SJCRH30 (cell line): ENCODE data around the gene CDK5RAP2. TPM values are rescaled to one million over a fixed set of nuclear protein-coding genes. Genes with fewer than 3 reads are reported as not detected.
A peak's percentile ranks its signal among the peaks of the same experiment; 100 is the strongest.

Source experiments
- DNase-seq, 2 experiments: peaks; one replicate each; pipeline ENCODE4 v3.0.0-alpha.2; 2015 to 2020
- H3K27ac ChIP-seq: fragments of 250-450 bp; sonication (Bioruptor Pico); 2 replicates; pipeline ENCODE4 v1.5.1; 2020; ENCODE audit warnings: mild to moderate bottlenecking, moderate library complexity
- H3K27me3 ChIP-seq: fragments of 250-450 bp; sonication (Bioruptor Pico); 2 replicates; pipeline ENCODE4 v1.5.1; 2020; ENCODE audit warnings: mild to moderate bottlenecking, moderate library complexity
- H3K36me3 ChIP-seq: fragments of 250-450 bp; sonication (Bioruptor Pico); 2 replicates; pipeline ENCODE4 v1.5.1; 2020; ENCODE audit warnings: mild to moderate bottlenecking, moderate library complexity
- H3K4me1 ChIP-seq: fragments of 250-450 bp; sonication (Bioruptor Pico); 2 replicates; pipeline ENCODE4 v1.5.1; 2020; ENCODE audit warnings: mild to moderate bottlenecking, moderate library complexity
- H3K4me3 ChIP-seq: fragments of 250-450 bp; sonication (Bioruptor Pico); 2 replicates; pipeline ENCODE4 v1.5.1; 2020; ENCODE audit warnings: mild to moderate bottlenecking, moderate library complexity
- H3K9me3 ChIP-seq: fragments of 250-450 bp; sonication (Bioruptor Pico); replicated peaks from 2 replicates; pipeline ENCODE4 v1.5.1; 2020; ENCODE audit warnings: mild to moderate bottlenecking, moderate library complexity
- total RNA-seq: library from RNA; depleted of rRNA; stranded (reverse); fragments of >200 nt; shearing (Covaris generic); gene quantifications from 2 replicates; pipeline ENCODE4 v1.2.3, GENCODE V29; 2014

The CDK5RAP2 gene
- total RNA-seq, 1 experiment from 2014 or later: 75.9 TPM

GRCh38 chr9:120386390-120387131, 193.4 kb downstream of the CDK5RAP2 start:
- H3K36me3 ChIP-seq: peaks cover 20% of the 10 kb centered on the region; the same call in 1 of the 2 replicates
- H3K9me3 ChIP-seq: no peaks in the 10 kb centered on the region
- no peaks in the 10 kb centered on the region for H3K27me3 ChIP-seq
- H3K27ac ChIP-seq: no peak overlapping the region
- peak in 1 of 2 experiments; percentile 43 for DNase-seq
- H3K4me1 ChIP-seq: peaks cover 18% of the 10 kb centered on the region; the same call in 1 of the 2 replicates
- H3K4me3 ChIP-seq: no peak overlapping the region

DNA sequence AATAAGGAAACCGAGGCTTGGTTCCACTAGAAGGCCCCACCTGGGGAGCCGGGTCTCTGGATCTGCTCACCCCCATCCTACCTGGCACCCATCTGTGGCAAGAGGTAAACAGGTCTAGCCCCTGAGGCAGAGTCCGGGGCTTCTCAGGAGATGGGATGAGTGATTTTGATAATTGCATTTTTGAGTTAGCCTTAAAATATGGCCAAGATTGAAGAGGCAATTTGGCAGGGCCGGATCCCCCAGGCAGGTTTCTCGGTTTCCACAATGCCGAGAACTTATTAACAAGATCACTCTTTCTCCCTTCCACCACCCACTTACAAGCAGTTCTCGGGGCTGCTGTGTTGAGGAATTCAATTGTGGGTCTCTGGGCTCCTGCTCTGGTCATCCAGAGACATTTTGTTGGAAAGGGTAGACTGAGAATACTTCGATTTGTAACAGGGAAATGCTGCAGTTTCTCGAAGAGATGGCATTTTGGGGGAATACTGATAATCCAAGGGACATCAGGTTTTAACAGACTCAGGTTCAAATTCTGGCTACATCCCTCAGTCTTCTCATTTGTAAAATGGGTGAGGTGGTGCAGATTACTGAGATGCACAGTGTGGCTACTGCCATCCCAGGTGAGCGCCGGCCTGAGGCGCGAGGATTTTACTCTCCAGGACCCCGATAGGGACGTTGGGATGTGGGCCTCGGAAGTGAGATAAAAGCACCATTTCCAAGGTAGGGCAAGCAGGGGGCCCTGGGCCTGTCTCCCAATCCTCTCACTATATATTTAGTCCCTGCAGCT, 194.2 kb downstream of the CDK5RAP2 start:
- Histone ChIP-seq H3K36me3 (peaks cover 12% of the 10 kb centered on the region; the same call in 1 of the 2 replicates), H3K27me3 (no peaks in the 10 kb centered on the region), H3K9me3 (no peaks in the 10 kb centered on the region), H3K4me3 (no peak overlapping the region), H3K27ac (no peak overlapping the region), H3K4me1 (peaks cover 18% of the 10 kb centered on the region; the same call in 1 of the 2 replicates)
- DNase-seq: no peak

DNA sequence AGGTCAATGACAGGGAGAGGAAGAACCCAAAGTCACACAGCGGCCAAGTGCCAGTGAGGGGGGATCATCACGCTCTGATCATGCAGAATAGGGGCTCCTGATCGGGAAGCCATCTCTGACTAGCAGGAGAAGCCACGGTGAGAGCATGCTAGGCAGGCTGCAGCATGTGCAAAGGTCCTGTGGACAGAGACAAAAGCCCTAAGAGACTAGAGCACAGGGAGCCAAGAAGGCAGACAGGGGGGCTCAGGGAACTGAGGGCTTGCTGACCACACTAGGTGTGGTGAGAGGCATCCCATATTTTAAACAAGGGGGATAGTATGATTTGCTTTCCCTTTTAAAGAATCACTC, 195.1 kb downstream of the CDK5RAP2 start:
- Histone ChIP-seq H3K27me3 (no peaks in the 10 kb centered on the region), H3K4me1 (peaks cover 18% of the 10 kb centered on the region; the same call in 1 of the 2 replicates), H3K27ac (no peak overlapping the region), H3K36me3 (peaks cover 12% of the 10 kb centered on the region; the same call in 1 of the 2 replicates), H3K4me3 (no peak overlapping the region), H3K9me3 (no peaks in the 10 kb centered on the region)
- DNase-seq: no peak

GRCh38 chr9:120383999-120384924, 195.7 kb downstream of the CDK5RAP2 start:
- H3K4me3 ChIP-seq: no peak overlapping the region
- H3K4me1 ChIP-seq: peaks cover 18% of the 10 kb centered on the region; the same call in 1 of the 2 replicates
- H3K9me3 ChIP-seq: no peaks in the 10 kb centered on the region
- no peaks in the 10 kb centered on the region for H3K27me3 ChIP-seq
- peaks cover 7% of the 10 kb centered on the region; the same call in 1 of the 2 replicates for H3K36me3 ChIP-seq
- no peak overlapping the region for H3K27ac ChIP-seq
- DNase-seq: no peak

- peaks cover 18% of the 10 kb centered on the region; the same call in 1 of the 2 replicates for H3K4me1 ChIP-seq
- no peak overlapping the region for H3K27ac ChIP-seq
- DNase-seq: peak in 1 of 2 experiments; percentile 43
- no peaks in the 10 kb centered on the region for H3K27me3 ChIP-seq
- no peaks in the 10 kb centered on the region for H3K9me3 ChIP-seq
- peaks cover 3% of the 10 kb centered on the region; the same call in 1 of the 2 replicates for H3K36me3 ChIP-seq
- no peak overlapping the region for H3K4me3 ChIP-seq
Observed at GRCh38 chr9:120383611-120383998, 196.4 kb downstream of the CDK5RAP2 start.

GRCh38 chr9:120382453-120382852, 197.5 kb downstream of the CDK5RAP2 start:
- no peak for DNase-seq
- Histone ChIP-seq H3K9me3 (no peaks in the 10 kb centered on the region), H3K36me3 (0 out of 2 replicates have a peak, but pooled peaks cover 2% of the 10 kb centered on the region), H3K27me3 (no peaks in the 10 kb centered on the region), H3K27ac (no peak overlapping the region), H3K4me1 (peaks cover 18% of the 10 kb centered on the region; the same call in 1 of the 2 replicates), H3K4me3 (no peak overlapping the region)

GRCh38 chr9:120381839-120382238, 198.1 kb downstream of the CDK5RAP2 start:
- DNase-seq: no peak
- Histone ChIP-seq H3K27ac (no peak overlapping the region), H3K27me3 (no peaks in the 10 kb centered on the region), H3K36me3 (0 out of 2 replicates have a peak, but pooled peaks cover 2% of the 10 kb centered on the region), H3K4me1 (peaks cover 12% of the 10 kb centered on the region; the same call in 1 of the 2 replicates), H3K9me3 (no peaks in the 10 kb centered on the region), H3K4me3 (no peak overlapping the region)

DNA sequence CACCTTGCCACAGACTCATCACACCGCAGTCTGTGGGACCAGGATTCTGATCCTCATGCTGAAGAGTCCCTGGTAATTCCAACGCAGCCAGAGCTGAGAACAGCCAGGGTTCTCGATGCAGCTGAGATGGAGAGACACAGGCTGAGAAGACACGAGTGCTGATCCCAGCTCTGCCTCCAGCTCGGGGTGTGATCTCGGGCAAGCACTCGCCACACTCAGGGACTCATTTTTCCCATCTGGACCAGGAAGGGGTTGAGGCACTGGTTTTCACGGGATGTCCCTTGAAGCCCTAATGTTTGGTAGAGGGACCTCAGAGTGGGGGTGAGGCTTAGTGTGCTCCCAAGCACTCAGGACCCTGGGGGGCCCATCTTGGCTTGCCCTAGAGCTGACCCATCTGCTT, 200.4 kb downstream of the CDK5RAP2 start:
- H3K9me3 ChIP-seq: no peaks in the 10 kb centered on the region
- no peaks in the 10 kb centered on the region for H3K27me3 ChIP-seq
- H3K36me3 ChIP-seq: no peaks in the 10 kb centered on the region
- H3K27ac ChIP-seq: no peak overlapping the region
- H3K4me3 ChIP-seq: no peak overlapping the region
- H3K4me1 ChIP-seq: peaks cover 6% of the 10 kb centered on the region; the same call in 1 of the 2 replicates
- DNase-seq: no peak

- no peak for DNase-seq
- Histone ChIP-seq H3K27me3 (no peaks in the 10 kb centered on the region), H3K4me3 (no peak overlapping the region), H3K4me1 (peaks cover 3% of the 10 kb centered on the region; the same call in 1 of the 2 replicates), H3K9me3 (no peaks in the 10 kb centered on the region), H3K27ac (no peak overlapping the region), H3K36me3 (no peaks in the 10 kb centered on the region)
Observed at GRCh38 chr9:120378680-120379079, 201.3 kb downstream of the CDK5RAP2 start.

- no peaks in the 10 kb centered on the region for H3K27me3 ChIP-seq
- no peaks in the 10 kb centered on the region for H3K36me3 ChIP-seq
- no peak overlapping the region for H3K4me3 ChIP-seq
- no peak overlapping the region for H3K27ac ChIP-seq
- no peak for DNase-seq
- H3K4me1 ChIP-seq: no peaks in the 10 kb centered on the region
- no peaks in the 10 kb centered on the region for H3K9me3 ChIP-seq
Observed at GRCh38 chr9:120377268-120378159, 202.5 kb downstream of the CDK5RAP2 start.

DNA sequence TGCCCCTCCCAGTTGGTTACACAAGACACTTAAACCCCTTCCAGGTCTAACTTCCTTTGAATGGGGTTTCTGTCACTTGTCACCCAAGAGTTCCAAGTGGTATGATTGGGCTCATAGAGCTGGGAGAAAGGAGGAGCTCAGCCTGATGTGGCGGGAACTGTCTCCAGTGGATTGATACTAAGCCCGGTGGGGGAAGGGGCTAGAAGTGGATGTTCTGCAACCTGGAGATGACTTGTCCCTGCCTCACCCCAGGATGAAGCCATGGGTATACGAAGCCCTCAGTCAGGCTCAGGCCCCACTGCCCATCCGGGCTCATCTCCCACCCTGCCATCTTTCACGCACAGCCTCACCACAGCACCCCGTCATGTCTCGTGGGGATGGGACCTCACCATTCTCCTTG, 203.9 kb downstream of the CDK5RAP2 start:
- no peak overlapping the region for H3K4me3 ChIP-seq
- no peaks in the 10 kb centered on the region for H3K27me3 ChIP-seq
- no peaks in the 10 kb centered on the region for H3K4me1 ChIP-seq
- H3K36me3 ChIP-seq: no peaks in the 10 kb centered on the region
- no peak for DNase-seq
- no peak overlapping the region for H3K27ac ChIP-seq
- no peaks in the 10 kb centered on the region for H3K9me3 ChIP-seq

- DNase-seq: no peak
- Histone ChIP-seq H3K36me3 (no peaks in the 10 kb centered on the region), H3K4me1 (no peaks in the 10 kb centered on the region), H3K9me3 (no peaks in the 10 kb centered on the region), H3K27ac (no peak overlapping the region), H3K27me3 (no peaks in the 10 kb centered on the region), H3K4me3 (no peak overlapping the region)
Observed at GRCh38 chr9:120375316-120375715, 204.7 kb downstream of the CDK5RAP2 start.

DNA sequence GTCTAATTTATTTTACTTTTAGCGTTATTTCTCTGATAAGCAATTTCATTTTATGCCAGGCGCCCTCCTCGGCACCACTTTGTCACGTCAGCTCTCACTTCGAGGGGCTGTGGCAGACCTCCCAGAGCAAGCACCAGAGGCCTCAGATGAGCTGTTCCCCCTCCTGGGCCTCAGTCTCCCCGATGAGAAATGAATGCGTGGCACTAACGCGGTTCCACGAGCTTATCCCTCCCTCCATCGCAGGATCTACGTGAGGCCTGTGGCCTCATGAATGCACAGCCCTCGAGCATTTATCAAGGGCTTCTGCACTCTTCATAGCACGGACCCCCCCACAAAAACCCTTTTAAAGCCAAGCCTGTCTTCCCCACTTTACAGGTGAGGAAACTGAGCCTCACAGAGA, 205.2 kb downstream of the CDK5RAP2 start:
- no peaks in the 10 kb centered on the region for H3K4me1 ChIP-seq
- DNase-seq: no peak
- no peak overlapping the region for H3K4me3 ChIP-seq
- no peaks in the 10 kb centered on the region for H3K36me3 ChIP-seq
- no peaks in the 10 kb centered on the region for H3K27me3 ChIP-seq
- H3K27ac ChIP-seq: no peak overlapping the region
- no peaks in the 10 kb centered on the region for H3K9me3 ChIP-seq
